ENCODE data around the gene ABCB11. TPM values are rescaled to one million over a fixed set of nuclear protein-coding genes. Genes with fewer than 3 reads are reported as not detected.

The ABCB11 gene
- total RNA-seq, 1 experiment from 2014 or later, result 0.12 TPM

DNA sequence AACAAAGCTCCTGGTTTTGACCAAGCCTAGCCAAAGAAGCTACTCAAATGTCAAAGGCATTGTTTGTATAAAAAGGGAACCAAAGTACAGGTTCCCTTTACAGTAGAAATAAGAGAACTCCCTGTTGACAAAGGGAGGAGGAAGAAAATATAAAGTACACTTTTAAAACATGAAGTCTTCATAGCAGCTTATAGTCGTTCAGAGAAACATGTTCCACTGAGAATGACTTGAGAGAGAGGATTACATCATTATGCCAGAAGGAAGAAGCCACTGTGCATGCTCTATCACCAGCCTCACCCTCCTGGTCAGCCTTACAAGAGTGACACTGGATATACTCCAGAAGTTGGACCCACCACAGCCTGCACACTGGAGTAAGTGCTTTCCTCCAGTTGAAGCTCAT is 35.8 kb upstream of the ABCB11 start:
- ChIA-PET CTCF (no interaction called here), POLR2A (no interaction called here), RAD21 (ENCODE audit: low non-redundant PET in 1 of 2, low total read pairs in 2 of 2, uncharacterized antibody in 2 of 2, unreplicated experiment in 2 of 2) (no interaction called here)
- H3K4me1 ChIP-seq (ENCODE audit: control insufficient read depth in 1 of 2, insufficient read depth in 2 of 2, low read length in 2 of 2), result peaks cover 3 to 17% of the 10 kb centered on the region in 2 experiments; a peak in 3 of 4 replicates
- BruUV-seq (replicated peaks), result no TSS peak
- no peaks in the 10 kb centered on the region for H3K9me2 ChIP-seq (ENCODE audit: insufficient read depth)
- no peaks in the 10 kb centered on the region for H3K36me3 ChIP-seq (ENCODE audit: control insufficient read depth in 1 of 2, insufficient read depth in 2 of 2, low read length in 2 of 2)
- intact Hi-C loops (cut with micrococcal nuclease), result no loop called here
- no peak overlapping the region for H3K9ac ChIP-seq (ENCODE audit: low read length)
- no peak for ATAC-seq
- H3K4me3 ChIP-seq (replicated peaks in 1 of 2; ENCODE audit: low read depth in 1 of 2, low read length in 2 of 2), result no peak overlapping the region
- H2AFZ ChIP-seq (ENCODE audit: low read depth, low read length, poor library complexity, severe bottlenecking), result no peak overlapping the region
- DNase-seq (ENCODE audit: low read depth, low spot score), result no peak
- H3K27ac ChIP-seq (ENCODE audit: low read depth, low read length), result no peak overlapping the region
- H4K20me1 ChIP-seq (ENCODE audit: insufficient read depth), result no peaks in the 10 kb centered on the region
- H3K79me2 ChIP-seq (ENCODE audit: insufficient read depth, low read length), result no peaks in the 10 kb centered on the region
- no peak overlapping the region for H3K4me2 ChIP-seq (ENCODE audit: low read length)
- H3K9me3 ChIP-seq (ENCODE audit: control insufficient read depth in 1 of 2, insufficient read depth in 1 of 2, low read depth in 1 of 2, low read length in 2 of 2), result no peaks in the 10 kb centered on the region
- no peaks in the 10 kb centered on the region for H3K27me3 ChIP-seq (ENCODE audit: insufficient read depth, low read length)
- TF ChIP-seq ZNF274 (IDR thresholded peaks at IDR 0.05; ENCODE audit: low read depth, low read length), result no peak
- no peak for TF ChIP-seq POLR2A (IDR thresholded peaks at IDR 0.05; ENCODE audit: borderline replicate concordance, extremely low read depth, insufficient read depth, insufficient read length)
- no peak for TF ChIP-seq CEBPB (IDR thresholded peaks at IDR 0.05; ENCODE audit: low read depth)
- no peak for TF ChIP-seq EZH2 (IDR thresholded peaks at IDR 0.05)
- TF ChIP-seq RAD21 (IDR thresholded peaks at IDR 0.05; ENCODE audit: low read depth), result no peak
- no peak for TF ChIP-seq ZBTB33 (IDR thresholded peaks at IDR 0.05; ENCODE audit: extremely low read depth, insufficient replicate concordance, low read length)
- TF ChIP-seq TCF7L2 (IDR thresholded peaks at IDR 0.05; ENCODE audit: borderline replicate concordance, extremely low read depth, insufficient read depth, insufficient read length), result no peak
- TF ChIP-seq ELF1 (IDR thresholded peaks at IDR 0.05; ENCODE audit: borderline replicate concordance, low read depth), result no peak
- no peak for TF ChIP-seq EGR1 (IDR thresholded peaks at IDR 0.05; ENCODE audit: low read depth)
- TF ChIP-seq SP1 (IDR thresholded peaks at IDR 0.05; ENCODE audit: low read depth), result no peak
- TF ChIP-seq CBX3 (IDR thresholded peaks at IDR 0.05; ENCODE audit: low read depth), result no peak
- TF ChIP-seq ZFX (IDR thresholded peaks at IDR 0.05), result no peak
- no peak for TF ChIP-seq MAX (IDR thresholded peaks at IDR 0.05)
- TF ChIP-seq SIN3A (IDR thresholded peaks at IDR 0.05; ENCODE audit: low read depth), result no peak
- no peak for TF ChIP-seq FOSL1 (IDR thresholded peaks at IDR 0.05; ENCODE audit: low read depth)
- no peak for TF ChIP-seq SRF (IDR thresholded peaks at IDR 0.05; ENCODE audit: low read depth)
- TF ChIP-seq JUND (IDR thresholded peaks at IDR 0.05), result no peak
- no peak for TF ChIP-seq CTCF (IDR thresholded peaks at IDR 0.05 in 2 of 3, conservative IDR thresholded peaks at IDR 0.05 in 1 of 3; ENCODE audit: borderline replicate concordance in 1 of 3, insufficient read depth in 1 of 3, low read depth in 2 of 3, low read length in 2 of 3)
- TF ChIP-seq YY1 (IDR thresholded peaks at IDR 0.05; ENCODE audit: extremely low read depth, insufficient replicate concordance, low read depth, low read length), result no peak
- TF ChIP-seq EZH2phosphoT487 (IDR thresholded peaks at IDR 0.05; ENCODE audit: borderline replicate concordance), result no peak

Measured in HCT116 (cell line).